ENCODE results near the gene ZBTB47. TPM values are rescaled to one million over a fixed set of nuclear protein-coding genes. Genes with fewer than 3 reads are reported as not detected.

ZBTB47 gene
- total RNA-seq, 3 donors from 2014 or later (not counting 1 experiment from before 2014, with no cell fraction given): 2.1 to 3.0 (median 3.0) TPM

GRCh38 chr3:42659451-42660130, 6.1 kb downstream of the ZBTB47 start:
- peaks cover 0 to 21% of the 10 kb centered on the region in 2 donors for H3K4me1 Mint-ChIP-seq
- intact Hi-C loops (cut with micrococcal nuclease): no loop called here
- H3K4me3 ChIP-seq (ENCODE audit: low read length): no peak overlapping the region
- H3K27ac ChIP-seq (ENCODE audit: low read length): no peak overlapping the region
- no peaks in the 10 kb centered on the region for H3K27me3 ChIP-seq (ENCODE audit: control insufficient read depth, insufficient read depth, low read length)
- no peaks in the 10 kb centered on the region for H3K9me3 ChIP-seq (ENCODE audit: control insufficient read depth, insufficient read depth, low read length)
- TF ChIP-seq CTCF (IDR thresholded peaks at IDR 0.05): no peak
- no peaks in the 10 kb centered on the region for H3K36me3 Mint-ChIP-seq
- H3K9me3 Mint-ChIP-seq: no peaks in the 10 kb centered on the region
- ATAC-seq (no peak), DNase-seq (no peak)
- H3K4me3 Mint-ChIP-seq: no peak overlapping the region
- no peak overlapping the region for H3K27ac Mint-ChIP-seq
- H3K27me3 Mint-ChIP-seq (ENCODE audit: low read depth in 2 of 2): no peaks in the 10 kb centered on the region
- peaks cover 9% of the 10 kb centered on the region for H3K4me1 ChIP-seq (ENCODE audit: control insufficient read depth, insufficient read depth, low read length)
- WGBS (ENCODE audit: insufficient coverage): 93% methylated on average over 24 of the region's 25 CpGs
- H3K36me3 ChIP-seq (ENCODE audit: control insufficient read depth, insufficient read depth, low read length): no peaks in the 10 kb centered on the region

GRCh38 chr3:42660131-42660715, 6.7 kb downstream of the ZBTB47 start:
- H3K4me1 Mint-ChIP-seq: peaks cover 0 to 17% of the 10 kb centered on the region in 2 donors
- H3K4me3 Mint-ChIP-seq: no peak overlapping the region
- intact Hi-C loops (cut with micrococcal nuclease): no loop called here
- no peaks in the 10 kb centered on the region for H3K9me3 Mint-ChIP-seq
- H3K27me3 Mint-ChIP-seq (ENCODE audit: low read depth in 2 of 2): no peaks in the 10 kb centered on the region
- Histone ChIP-seq H3K27ac (ENCODE audit: low read length) (no peak overlapping the region), H3K4me1 (ENCODE audit: control insufficient read depth, insufficient read depth, low read length) (peaks cover 2% of the 10 kb centered on the region), H3K4me3 (ENCODE audit: low read length) (no peak overlapping the region), H3K27me3 (ENCODE audit: control insufficient read depth, insufficient read depth, low read length) (no peaks in the 10 kb centered on the region), H3K9me3 (ENCODE audit: control insufficient read depth, insufficient read depth, low read length) (no peaks in the 10 kb centered on the region), H3K36me3 (ENCODE audit: control insufficient read depth, insufficient read depth, low read length) (no peaks in the 10 kb centered on the region)
- no peak for ATAC-seq
- DNase-seq: no peak
- H3K36me3 Mint-ChIP-seq: no peaks in the 10 kb centered on the region
- 70% methylated on average over 6 of the region's 6 CpGs for WGBS (ENCODE audit: insufficient coverage)
- no peak for TF ChIP-seq CTCF (IDR thresholded peaks at IDR 0.05)
- H3K27ac Mint-ChIP-seq: no peak overlapping the region

- Mint-ChIP-seq H3K4me3 (no peak overlapping the region), H3K27me3 (ENCODE audit: low read depth in 2 of 2) (no peaks in the 10 kb centered on the region), H3K27ac (no peak overlapping the region), H3K36me3 (no peaks in the 10 kb centered on the region), H3K4me1 (peaks cover 0 to 13% of the 10 kb centered on the region in 2 donors), H3K9me3 (no peaks in the 10 kb centered on the region)
- Histone ChIP-seq H3K9me3 (ENCODE audit: control insufficient read depth, insufficient read depth, low read length) (no peaks in the 10 kb centered on the region), H3K27me3 (ENCODE audit: control insufficient read depth, insufficient read depth, low read length) (no peaks in the 10 kb centered on the region), H3K27ac (ENCODE audit: low read length) (no peak overlapping the region), H3K4me3 (ENCODE audit: low read length) (no peak overlapping the region), H3K4me1 (ENCODE audit: control insufficient read depth, insufficient read depth, low read length) (no peaks in the 10 kb centered on the region), H3K36me3 (ENCODE audit: control insufficient read depth, insufficient read depth, low read length) (no peaks in the 10 kb centered on the region)
- intact Hi-C loops (cut with micrococcal nuclease): no loop called here
- no peak for TF ChIP-seq CTCF (IDR thresholded peaks at IDR 0.05)
- DNase-seq: no peak
- WGBS (ENCODE audit: insufficient coverage): 87% methylated on average over 4 of the region's 4 CpGs
- no peak for ATAC-seq
Observed at GRCh38 chr3:42660898-42661297, 7.4 kb downstream of the ZBTB47 start.

All from natural killer cell (primary cell).